ENCODE data around the gene AGAP1. TPM values are rescaled to one million over a fixed set of nuclear protein-coding genes. Genes with fewer than 3 reads are reported as not detected.

Gene AGAP1
- total and polyA plus RNA-seq, 7 donors: 10.8 to 42.7 (median 18.6) TPM

GRCh38 chr2:235580426-235581157 lies 86.7 kb downstream of the AGAP1 start:
- Histone ChIP-seq H3K27ac (no peak overlapping the region), H3K9me3 (no peaks in the 10 kb centered on the region), H3K27me3 (no peaks in the 10 kb centered on the region), H3K4me1 (peaks cover 0 to 12% (median 0%) of the 10 kb centered on the region in 4 donors), H3K4me3 (no peak overlapping the region), H3K36me3 (no peaks in the 10 kb centered on the region)
- TF ChIP-seq EP300 (IDR thresholded peaks at IDR 0.05) (no peak), POLR2A (IDR thresholded peaks at IDR 0.05) (no peak)
- no peak for DNase-seq
- intact Hi-C loops (cut with DNase I): no loop called here
- 84 to 85% methylated on average over 7 of the region's 7 CpGs for WGBS, 2 donors

DNA sequence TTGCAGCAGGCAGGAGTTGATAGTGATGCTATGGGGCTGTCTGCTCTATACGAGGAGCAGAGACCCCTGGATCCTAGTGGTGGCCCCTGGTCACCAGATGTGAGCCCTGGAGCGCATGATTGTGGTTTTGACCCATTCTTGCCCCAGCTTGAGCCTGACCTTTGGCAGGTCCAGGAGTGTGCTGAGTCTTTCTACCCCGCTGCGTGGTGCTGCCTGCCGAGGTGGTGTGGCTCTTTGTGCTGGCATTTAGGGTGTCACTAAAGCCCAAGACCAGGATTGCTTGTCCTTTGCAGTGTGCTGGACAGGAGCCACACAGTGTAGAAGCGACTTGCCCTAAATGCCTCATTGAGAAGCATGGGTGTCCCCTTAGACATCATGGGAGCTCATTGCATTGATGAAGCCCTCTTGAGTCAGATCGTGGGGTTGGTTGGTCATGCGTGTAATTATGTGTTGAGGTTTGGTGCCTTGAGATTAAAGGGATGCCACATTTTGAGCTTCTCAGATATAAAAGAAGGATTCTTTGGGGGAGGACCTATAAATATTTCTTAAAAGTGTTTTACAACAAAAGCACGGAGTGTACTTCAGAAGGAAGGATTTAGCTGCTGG lies 88.3 kb downstream of the AGAP1 start:
- no peak for DNase-seq
- intact Hi-C loops (cut with DNase I): no loop called here
- Histone ChIP-seq H3K4me3 (no peak overlapping the region), H3K27me3 (no peaks in the 10 kb centered on the region), H3K9me3 (no peaks in the 10 kb centered on the region), H3K27ac (no peak overlapping the region), H3K4me1 (peaks cover 0 to 11% (median 0%) of the 10 kb centered on the region in 4 donors), H3K36me3 (no peaks in the 10 kb centered on the region)
- TF ChIP-seq EP300 (IDR thresholded peaks at IDR 0.05): no peak
- TF ChIP-seq POLR2A (IDR thresholded peaks at IDR 0.05): no peak
- no peak for TF ChIP-seq POLR2AphosphoS5 (IDR thresholded peaks at IDR 0.05)
- no peak for TF ChIP-seq CTCF (IDR thresholded peaks at IDR 0.05)
- WGBS, 2 donors: 89 to 90% methylated on average over 9 of the region's 9 CpGs

GRCh38 chr2:235582729-235583128 lies 88.9 kb downstream of the AGAP1 start:
- DNase-seq: no peak
- no peak overlapping the region for H3K27ac ChIP-seq
- intact Hi-C loops (cut with DNase I): no loop called here
- H3K36me3 ChIP-seq: no peaks in the 10 kb centered on the region
- H3K4me3 ChIP-seq: no peak overlapping the region
- 57 to 82% methylated on average over 7 of the region's 7 CpGs for WGBS, 2 donors
- H3K4me1 ChIP-seq: peaks cover 0 to 5% (median 0%) of the 10 kb centered on the region in 4 donors
- no peaks in the 10 kb centered on the region for H3K27me3 ChIP-seq
- TF ChIP-seq CTCF (IDR thresholded peaks at IDR 0.05) (no peak), POLR2A (IDR thresholded peaks at IDR 0.05) (no peak), POLR2AphosphoS5 (IDR thresholded peaks at IDR 0.05) (no peak), EP300 (IDR thresholded peaks at IDR 0.05) (no peak)
- no peaks in the 10 kb centered on the region for H3K9me3 ChIP-seq

GRCh38 chr2:235583144-235583543 lies 89.3 kb downstream of the AGAP1 start:
- Histone ChIP-seq H3K27me3 (no peaks in the 10 kb centered on the region), H3K27ac (no peak overlapping the region), H3K4me3 (no peak overlapping the region), H3K4me1 (peaks cover 0 to 3% (median 0%) of the 10 kb centered on the region in 4 donors), H3K9me3 (no peaks in the 10 kb centered on the region), H3K36me3 (no peaks in the 10 kb centered on the region)
- TF ChIP-seq CTCF (IDR thresholded peaks at IDR 0.05) (no peak), EP300 (IDR thresholded peaks at IDR 0.05) (no peak), POLR2A (IDR thresholded peaks at IDR 0.05) (no peak), POLR2AphosphoS5 (IDR thresholded peaks at IDR 0.05) (no peak)
- no peak for DNase-seq
- intact Hi-C loops (cut with DNase I): no loop called here
- WGBS, 2 donors: 57 to 84% methylated on average over 6 of the region's 6 CpGs

DNA sequence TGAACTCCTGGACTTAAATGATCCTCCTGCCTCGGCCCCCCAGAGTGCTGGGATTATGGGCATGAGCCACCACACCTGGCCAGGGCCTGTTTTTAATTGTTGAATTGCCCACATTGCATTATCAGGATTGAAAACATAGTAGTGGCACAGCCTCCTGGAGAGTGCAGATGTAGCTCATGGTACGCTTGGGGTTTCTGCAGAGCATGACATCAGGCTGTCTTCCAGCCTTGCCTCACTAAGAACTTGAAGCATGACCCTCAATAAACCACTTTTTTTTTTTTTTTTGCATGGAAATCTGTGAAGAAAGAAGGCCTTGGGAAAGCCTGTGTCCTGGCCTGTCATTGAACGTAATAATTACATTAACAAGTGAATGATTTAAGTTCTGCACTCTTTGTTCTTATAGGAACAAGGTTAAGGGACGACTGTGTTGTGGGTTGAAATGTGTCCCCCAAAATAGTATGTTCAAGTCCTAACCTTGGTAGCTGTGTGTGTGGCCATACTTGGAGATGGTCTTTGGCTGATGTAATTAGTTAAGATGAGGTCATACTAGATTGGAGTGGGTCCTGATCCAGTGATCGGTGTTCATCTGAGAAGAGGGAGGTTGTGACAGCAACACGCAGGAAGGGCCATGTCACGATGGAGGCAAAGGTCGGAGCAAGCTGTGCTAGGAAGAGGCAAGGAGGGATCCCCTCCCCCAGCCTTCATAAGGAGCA lies 90.2 kb downstream of the AGAP1 start:
- H3K27me3 ChIP-seq: no peaks in the 10 kb centered on the region
- TF ChIP-seq CTCF (IDR thresholded peaks at IDR 0.05) (no peak), POLR2A (IDR thresholded peaks at IDR 0.05) (no peak), POLR2AphosphoS5 (IDR thresholded peaks at IDR 0.05) (no peak), EP300 (IDR thresholded peaks at IDR 0.05) (no peak)
- WGBS, 2 donors: 81 to 84% methylated on average over 8 of the region's 8 CpGs
- H3K4me3 ChIP-seq: no peak overlapping the region
- H3K9me3 ChIP-seq: no peaks in the 10 kb centered on the region
- no peaks in the 10 kb centered on the region for H3K36me3 ChIP-seq
- peaks cover 0 to 3% (median 0%) of the 10 kb centered on the region in 4 donors for H3K4me1 ChIP-seq
- DNase-seq: no peak
- H3K27ac ChIP-seq: no peak overlapping the region
- intact Hi-C loops (cut with DNase I): no loop called here

Measured in sigmoid colon (tissue), 7 donors.